GM12865 (cell line): Measurements from ENCODE around the gene NCOA5.

Experiments
- DNase-seq: peaks from one replicate; pipeline ENCODE4 v3.0.0; 2010; ENCODE audit warnings: low read depth
- H3K4me3 ChIP-seq: 2 replicates; pipeline ENCODE4 v1.5.1; 2011; ENCODE audit warnings: mild to moderate bottlenecking, low read depth, low read length, control low read depth
- CTCF ChIP-seq: IDR thresholded peaks from 2 replicates; pipeline ENCODE4 v1.5.1; 2011; ENCODE audit warnings: low read length, control low read depth, low read depth, inconsistent platforms; ENCODE audit not compliant: insufficient read depth; ENCODE audit errors: missing control alignments

Gene NCOA5

DNA sequence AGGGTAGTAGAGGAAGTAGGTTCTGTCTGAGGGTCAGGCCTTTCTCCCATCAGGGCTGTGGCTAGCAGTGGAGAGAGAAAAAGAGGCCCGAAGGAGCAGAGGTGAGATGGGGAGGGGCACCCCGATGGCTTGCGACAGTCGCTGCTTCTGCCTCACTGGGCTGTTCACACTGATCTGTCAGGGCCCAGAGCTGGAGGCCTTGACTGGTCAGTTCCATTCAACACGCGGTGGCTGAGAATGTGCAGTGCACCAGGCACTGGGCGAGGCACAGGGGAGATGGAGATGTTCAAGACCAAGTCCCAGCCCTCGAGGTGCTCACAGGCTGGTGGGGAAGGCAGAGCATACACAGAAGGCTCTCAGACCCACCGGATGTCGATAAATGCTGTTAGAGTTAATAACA lies 39.3 kb downstream of the NCOA5 start:
- TF ChIP-seq CTCF: no peak
- DNase-seq: no peak
- no peak overlapping the region for H3K4me3 ChIP-seq

DNA sequence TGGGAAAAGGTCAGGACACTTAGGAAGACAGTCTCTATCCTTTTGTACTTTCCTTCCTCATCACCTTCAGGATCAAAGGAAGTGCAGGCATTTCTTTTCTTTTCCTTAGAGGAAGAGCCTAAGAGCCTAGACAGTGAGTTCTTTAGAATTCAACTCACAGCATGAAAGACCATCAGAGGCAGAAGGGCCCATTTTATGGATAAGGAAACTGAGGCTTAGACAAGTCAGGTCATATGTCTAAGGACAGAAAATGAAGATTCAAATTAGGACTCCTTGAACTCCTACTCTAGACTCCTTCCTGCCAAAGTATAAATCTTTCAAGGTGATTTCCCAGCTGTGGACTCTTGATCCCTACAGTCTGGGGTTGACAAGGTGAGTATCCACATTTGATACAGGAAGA lies 39.9 kb downstream of the NCOA5 start:
- no peak overlapping the region for H3K4me3 ChIP-seq
- TF ChIP-seq CTCF: no peak
- DNase-seq: no peak

DNA sequence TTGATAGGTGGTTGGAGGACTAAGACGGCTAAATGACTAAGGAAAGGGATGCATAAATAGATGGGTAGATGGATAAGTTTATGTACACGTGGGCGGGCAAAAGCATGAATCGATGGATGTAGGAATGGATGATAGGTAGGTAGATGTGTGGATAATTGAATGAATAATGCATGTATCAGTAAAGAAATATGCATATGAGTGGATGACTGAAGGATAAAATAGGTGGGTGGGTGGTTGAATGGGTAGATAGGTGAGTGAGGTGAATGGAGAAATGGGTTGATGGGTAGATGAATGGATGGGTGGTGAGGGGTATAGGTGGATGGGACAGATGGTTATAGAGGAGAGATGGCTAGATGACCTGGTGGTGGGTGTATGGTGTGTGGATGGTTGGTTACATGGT lies 40.6 kb downstream of the NCOA5 start:
- DNase-seq: no peak
- TF ChIP-seq CTCF: no peak
- no peak overlapping the region for H3K4me3 ChIP-seq

DNA sequence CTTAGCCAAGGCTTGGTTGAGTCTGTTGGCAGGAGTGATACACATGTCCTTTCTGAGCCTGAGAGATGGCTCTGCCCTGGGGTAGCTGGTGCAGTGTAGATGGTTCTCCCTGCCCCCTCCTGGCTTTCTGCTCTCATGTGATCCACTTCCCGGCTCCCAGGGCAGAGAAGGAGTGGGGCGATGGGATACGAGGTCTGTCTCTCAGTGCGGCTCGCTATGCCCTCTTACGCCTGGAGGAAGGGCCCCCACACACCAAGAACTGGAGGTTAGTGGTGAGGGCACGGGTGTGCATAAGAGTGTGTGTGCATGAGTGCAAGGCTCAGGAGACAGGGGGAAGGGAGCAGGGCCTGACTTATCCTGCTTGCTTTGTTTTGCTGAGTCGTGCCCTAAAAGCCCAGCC lies 41.9 kb downstream of the NCOA5 start:
- TF ChIP-seq CTCF: no peak
- DNase-seq: no peak
- no peak overlapping the region for H3K4me3 ChIP-seq

GRCh38 chr20:46046588-46047310 lies 43.0 kb downstream of the NCOA5 start:
- no peak for DNase-seq
- H3K4me3 ChIP-seq: no peak overlapping the region
- TF ChIP-seq CTCF: no peak

DNA sequence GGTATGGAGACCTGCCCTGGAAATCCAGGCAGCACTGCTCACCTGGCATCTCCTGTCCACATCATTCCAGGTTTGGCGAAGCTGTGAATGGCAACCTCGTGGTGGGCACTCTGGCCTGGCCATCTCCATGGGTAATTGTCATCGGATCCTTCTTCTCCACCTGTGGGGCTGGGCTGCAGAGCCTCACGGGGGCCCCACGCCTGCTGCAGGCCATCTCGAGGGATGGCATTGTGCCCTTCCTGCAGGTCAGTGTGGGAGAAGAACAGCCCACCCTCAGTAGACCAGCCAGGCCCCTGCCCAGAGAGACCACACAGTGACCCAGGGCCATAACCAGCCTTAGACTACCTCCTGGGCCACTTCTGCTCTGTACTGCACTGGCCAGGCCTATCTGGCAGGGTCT lies 44.9 kb downstream of the NCOA5 start:
- H3K4me3 ChIP-seq: no peak overlapping the region
- no peak for TF ChIP-seq CTCF
- DNase-seq: no peak

- H3K4me3 ChIP-seq: no peak overlapping the region
- TF ChIP-seq CTCF: no peak
- DNase-seq: no peak
Observed at GRCh38 chr20:46043556-46043955, 46.2 kb downstream of the NCOA5 start.
